GM10248 (cell line): ENCODE data around the gene RNASE1.

Experiments
- CTCF ChIA-PET: fragments of 300-600 bp; sonication (Branson Sonifier 250); formaldehyde crosslinking; extraction: SDS; loops from one replicate; lab custom pipeline; 2021; ENCODE audit warnings: antibody characterized with exemption; lab: Yijun Ruan, JAX
- POLR2A ChIA-PET: fragments of 350-650 bp; sonication (Branson Sonifier 250); formaldehyde crosslinking; extraction: SDS; loops from one replicate; lab custom pipeline; 2020; ENCODE audit warnings: antibody characterized with exemption; lab: Yijun Ruan, JAX
- DNase-seq: peaks from one replicate; pipeline ENCODE4 v3.0.0; 2012; ENCODE audit errors: extremely low spot score
- TF ChIP-seq, protein P1 (sequence below): IDR thresholded peaks from 2 replicates; pipeline ENCODE4 v1.5.1; 2012; ENCODE audit warnings: mild to moderate bottlenecking, low read depth; ENCODE audit errors: extremely low read depth, missing control alignments, control extremely low read depth

The RNASE1 gene

DNA sequence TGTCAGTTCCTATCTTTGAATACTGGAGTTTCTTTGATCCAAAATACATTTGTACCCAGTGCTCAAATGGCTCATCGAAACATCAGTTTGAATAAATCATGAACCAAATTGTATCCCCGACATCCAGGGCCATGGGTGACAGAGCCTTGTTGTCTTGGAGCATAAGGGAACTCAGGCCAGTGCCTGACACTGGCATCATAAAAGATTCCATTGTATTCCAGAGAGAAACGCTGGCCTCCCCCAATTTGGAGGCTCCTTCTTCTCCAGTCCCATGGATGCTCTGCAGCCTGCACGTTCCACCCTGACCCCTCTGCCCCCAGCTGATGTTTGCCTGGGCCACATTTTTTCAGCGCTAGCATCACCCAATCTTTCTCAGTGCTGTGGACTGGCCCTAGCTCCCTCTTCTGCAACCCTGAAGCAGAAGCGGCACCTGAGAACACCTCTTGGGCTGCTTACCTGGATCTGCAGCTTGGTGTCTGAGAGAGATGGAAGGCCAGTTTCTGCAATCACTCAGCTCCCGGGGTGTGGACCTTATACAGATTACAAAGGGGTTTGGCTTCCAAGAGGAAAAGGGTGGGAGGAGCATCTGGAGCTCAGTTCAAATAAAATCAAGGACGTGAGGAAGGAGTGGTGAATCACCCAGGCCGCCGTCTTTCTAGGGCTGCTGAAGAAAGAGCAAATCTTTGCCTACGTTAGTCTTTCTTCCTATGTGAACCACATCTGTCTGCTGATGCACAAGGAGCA is at the start of gene RNASE1:
Gene RNASE1, minus strand, starts transcription at position 504 of the 744 bp plus-strand sequence. CDS start 776 bp downstream, outside the sequence.
- ChIA-PET POLR2A (no interaction called here), CTCF (no interaction called here)
- DNase-seq: no peak
- TF ChIP-seq, protein P1, sequence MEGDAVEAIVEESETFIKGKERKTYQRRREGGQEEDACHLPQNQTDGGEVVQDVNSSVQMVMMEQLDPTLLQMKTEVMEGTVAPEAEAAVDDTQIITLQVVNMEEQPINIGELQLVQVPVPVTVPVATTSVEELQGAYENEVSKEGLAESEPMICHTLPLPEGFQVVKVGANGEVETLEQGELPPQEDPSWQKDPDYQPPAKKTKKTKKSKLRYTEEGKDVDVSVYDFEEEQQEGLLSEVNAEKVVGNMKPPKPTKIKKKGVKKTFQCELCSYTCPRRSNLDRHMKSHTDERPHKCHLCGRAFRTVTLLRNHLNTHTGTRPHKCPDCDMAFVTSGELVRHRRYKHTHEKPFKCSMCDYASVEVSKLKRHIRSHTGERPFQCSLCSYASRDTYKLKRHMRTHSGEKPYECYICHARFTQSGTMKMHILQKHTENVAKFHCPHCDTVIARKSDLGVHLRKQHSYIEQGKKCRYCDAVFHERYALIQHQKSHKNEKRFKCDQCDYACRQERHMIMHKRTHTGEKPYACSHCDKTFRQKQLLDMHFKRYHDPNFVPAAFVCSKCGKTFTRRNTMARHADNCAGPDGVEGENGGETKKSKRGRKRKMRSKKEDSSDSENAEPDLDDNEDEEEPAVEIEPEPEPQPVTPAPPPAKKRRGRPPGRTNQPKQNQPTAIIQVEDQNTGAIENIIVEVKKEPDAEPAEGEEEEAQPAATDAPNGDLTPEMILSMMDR: no peak

GRCh38 chr14:20848955-20849570 is 46.4 kb upstream of the RNASE1 start:
- POLR2A ChIA-PET: no interaction called here
- TF ChIP-seq, protein P1: no peak
- CTCF ChIA-PET: interaction anchor here (1.4 to 6.4 kb wide), 4 partner anchors 10 to 155 kb away, joined by 5 to 38 read pairs (median 6); no protein-coding TSS in a partner anchor
- no peak for DNase-seq

DNA sequence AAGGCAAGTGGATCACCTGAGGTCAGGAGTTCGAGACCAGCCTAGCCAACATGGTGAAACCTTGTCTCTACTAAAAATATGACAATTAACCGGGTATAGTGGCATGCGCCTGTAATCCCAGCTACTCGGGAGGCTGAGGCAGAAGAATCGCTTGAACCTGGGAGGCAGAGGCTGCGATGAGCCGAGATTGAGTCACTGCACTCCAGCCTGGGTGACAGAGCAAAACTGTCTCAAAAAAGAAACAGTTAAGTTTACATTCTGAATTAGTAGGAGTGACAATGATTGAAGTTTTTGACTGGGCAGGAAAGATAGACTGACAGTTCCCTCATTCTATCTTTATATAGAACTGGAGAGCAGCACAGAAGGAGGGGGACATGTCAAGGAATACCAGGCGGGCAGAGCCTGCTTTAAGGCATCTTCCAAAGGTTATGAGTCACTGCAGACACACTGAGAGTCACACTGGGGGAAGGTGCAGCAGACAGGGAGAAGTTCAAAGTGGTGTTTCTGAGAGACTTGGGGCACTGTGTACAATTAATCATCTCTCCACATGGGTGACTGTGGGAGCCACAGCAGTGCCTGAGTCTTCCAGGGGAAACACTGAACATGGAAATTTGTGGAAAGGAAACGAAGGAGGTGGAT is 45.8 kb upstream of the RNASE1 start:
- no peak for DNase-seq
- ChIA-PET CTCF (interaction anchor here (1.0 to 6.4 kb wide), 6 partner anchors 8 to 154 kb away, joined by 3 to 38 read pairs (median 5); no protein-coding TSS in a partner anchor), POLR2A (no interaction called here)
- TF ChIP-seq, protein P1: no peak

GRCh38 chr14:20846560-20846959 is 43.9 kb upstream of the RNASE1 start:
- TF ChIP-seq, protein P1: no peak
- POLR2A ChIA-PET: interaction anchor here (0.7 kb wide), 1 partner anchor 118 kb away, joined by 3 read pairs; no protein-coding TSS in a partner anchor
- no peak for DNase-seq
- CTCF ChIA-PET: interaction anchor here (1.0 to 6.4 kb wide), 2 partner anchors 12 to 124 kb away, joined by 3 to 38 read pairs; no protein-coding TSS in a partner anchor

DNA sequence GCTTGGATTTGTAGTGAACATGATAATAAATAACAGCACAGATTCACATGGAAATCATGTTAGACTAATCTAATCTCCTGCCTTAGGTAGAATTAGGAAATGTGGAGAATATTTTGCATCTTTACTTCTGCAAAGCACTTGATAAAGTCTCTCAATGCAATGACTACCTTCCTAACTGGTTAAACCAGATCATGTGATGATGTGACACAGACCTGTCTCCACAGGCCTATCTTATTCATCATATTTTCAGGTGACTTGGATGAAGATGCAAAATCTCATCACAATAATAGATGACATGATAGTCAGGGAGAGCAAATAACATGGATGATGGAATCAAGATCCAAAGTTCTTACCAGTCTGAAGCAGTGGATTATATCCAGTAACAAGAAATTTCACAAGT is 38.5 kb upstream of the RNASE1 start:
- no peak for DNase-seq
- TF ChIP-seq, protein P1: no peak
- CTCF ChIA-PET: interaction anchor here (1.7 kb wide), 1 partner anchor 17 kb away, joined by 5 read pairs; no protein-coding TSS in a partner anchor
- POLR2A ChIA-PET: no interaction called here

GRCh38 chr14:20837831-20838230 is 35.2 kb upstream of the RNASE1 start:
- ChIA-PET POLR2A (no interaction called here), CTCF (no interaction called here)
- no peak for DNase-seq
- TF ChIP-seq, protein P1: no peak
